HL-60 (cell line): ENCODE measurements around the gene PADI4.
"Not testable (repeated sequence)": the region's sequence is repeated elsewhere in the genome, so short reads cannot be mapped to it uniquely, and the experiment has no call there.

Source experiments
- DNase-seq, 2 experiments: peaks; one replicate each; pipeline ENCODE4 v3.0.0-alpha.2; 2010 to 2020; ENCODE audit warnings: low read depth in 1 of 2, low spot score in 1 of 2
- H3K27ac ChIP-seq: fragments of 250-450 bp; sonication (Bioruptor Pico); replicated peaks from 2 replicates; pipeline ENCODE4 v1.5.1; 2020; ENCODE audit warnings: mild to moderate bottlenecking, moderate library complexity
- H3K27me3 ChIP-seq: fragments of 250-450 bp; sonication (Bioruptor Pico); 2 replicates; pipeline ENCODE4 v1.5.1; 2021; ENCODE audit warnings: mild to moderate bottlenecking, moderate library complexity; ENCODE audit not compliant: insufficient read depth, poor library complexity, severe bottlenecking
- H3K4me3 ChIP-seq: replicated peaks from 2 replicates; pipeline ENCODE4 v1.5.1; 2011; ENCODE audit warnings: mild to moderate bottlenecking, control low read depth, low read length; ENCODE audit not compliant: insufficient read depth
- CTCF ChIP-seq: IDR thresholded peaks from one replicate; pipeline ENCODE4 v1.5.1; 2011; ENCODE audit warnings: low read length, control low read depth, inconsistent platforms; ENCODE audit not compliant: insufficient read depth
- GABPA ChIP-seq: IDR thresholded peaks from 2 replicates; pipeline ENCODE4 v1.6.1; 2012; ENCODE audit warnings: low read depth
- POLR2AphosphoS5 ChIP-seq: IDR thresholded peaks from 2 replicates; pipeline ENCODE4 v1.6.1; 2012; ENCODE audit warnings: low read depth
- SPI1 ChIP-seq: IDR thresholded peaks from 2 replicates; pipeline ENCODE4 v1.6.1; 2012; ENCODE audit warnings: low read depth, mild to moderate bottlenecking, borderline replicate concordance
- TF ChIP-seq, protein P1 (sequence below): IDR thresholded peaks from 2 replicates; pipeline ENCODE4 v1.6.1; 2012; ENCODE audit warnings: low read depth; ENCODE audit not compliant: insufficient replicate concordance

Gene PADI4

GRCh38 chr1:17340358-17340757 is 32.4 kb downstream of the PADI4 start:
- no peak for DNase-seq
- TF ChIP-seq CTCF (no peak), SPI1 (no peak), GABPA (no peak), POLR2AphosphoS5 (no peak)
- TF ChIP-seq, protein P1, sequence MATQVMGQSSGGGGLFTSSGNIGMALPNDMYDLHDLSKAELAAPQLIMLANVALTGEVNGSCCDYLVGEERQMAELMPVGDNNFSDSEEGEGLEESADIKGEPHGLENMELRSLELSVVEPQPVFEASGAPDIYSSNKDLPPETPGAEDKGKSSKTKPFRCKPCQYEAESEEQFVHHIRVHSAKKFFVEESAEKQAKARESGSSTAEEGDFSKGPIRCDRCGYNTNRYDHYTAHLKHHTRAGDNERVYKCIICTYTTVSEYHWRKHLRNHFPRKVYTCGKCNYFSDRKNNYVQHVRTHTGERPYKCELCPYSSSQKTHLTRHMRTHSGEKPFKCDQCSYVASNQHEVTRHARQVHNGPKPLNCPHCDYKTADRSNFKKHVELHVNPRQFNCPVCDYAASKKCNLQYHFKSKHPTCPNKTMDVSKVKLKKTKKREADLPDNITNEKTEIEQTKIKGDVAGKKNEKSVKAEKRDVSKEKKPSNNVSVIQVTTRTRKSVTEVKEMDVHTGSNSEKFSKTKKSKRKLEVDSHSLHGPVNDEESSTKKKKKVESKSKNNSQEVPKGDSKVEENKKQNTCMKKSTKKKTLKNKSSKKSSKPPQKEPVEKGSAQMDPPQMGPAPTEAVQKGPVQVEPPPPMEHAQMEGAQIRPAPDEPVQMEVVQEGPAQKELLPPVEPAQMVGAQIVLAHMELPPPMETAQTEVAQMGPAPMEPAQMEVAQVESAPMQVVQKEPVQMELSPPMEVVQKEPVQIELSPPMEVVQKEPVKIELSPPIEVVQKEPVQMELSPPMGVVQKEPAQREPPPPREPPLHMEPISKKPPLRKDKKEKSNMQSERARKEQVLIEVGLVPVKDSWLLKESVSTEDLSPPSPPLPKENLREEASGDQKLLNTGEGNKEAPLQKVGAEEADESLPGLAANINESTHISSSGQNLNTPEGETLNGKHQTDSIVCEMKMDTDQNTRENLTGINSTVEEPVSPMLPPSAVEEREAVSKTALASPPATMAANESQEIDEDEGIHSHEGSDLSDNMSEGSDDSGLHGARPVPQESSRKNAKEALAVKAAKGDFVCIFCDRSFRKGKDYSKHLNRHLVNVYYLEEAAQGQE, result no peak
- H3K4me3 ChIP-seq, result no peak overlapping the region
- H3K27ac ChIP-seq, result no peak overlapping the region
- no peaks in the 10 kb centered on the region for H3K27me3 ChIP-seq

DNA sequence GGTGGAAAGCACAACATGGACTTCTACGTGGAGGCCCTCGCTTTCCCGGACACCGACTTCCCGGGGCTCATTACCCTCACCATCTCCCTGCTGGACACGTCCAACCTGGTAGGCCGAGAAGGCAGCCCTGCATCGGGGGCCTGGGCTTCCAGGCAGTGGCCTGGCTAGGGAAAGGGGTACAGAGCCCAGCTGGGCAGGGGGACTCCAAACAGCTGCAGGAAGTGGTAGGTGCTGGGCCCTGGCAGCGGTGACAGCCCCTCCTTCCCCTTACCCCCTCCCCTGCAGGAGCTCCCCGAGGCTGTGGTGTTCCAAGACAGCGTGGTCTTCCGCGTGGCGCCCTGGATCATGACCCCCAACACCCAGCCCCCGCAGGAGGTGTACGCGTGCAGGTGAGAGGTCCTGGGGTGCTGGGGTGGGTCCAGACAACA is 34.0 kb downstream of the PADI4 start:
- Histone ChIP-seq H3K4me3 (no peak overlapping the region), H3K27ac (no peak overlapping the region), H3K27me3 (no peaks in the 10 kb centered on the region)
- no peak for DNase-seq
- TF ChIP-seq, protein P1, result no peak
- TF ChIP-seq GABPA (no peak), SPI1 (no peak), POLR2AphosphoS5 (no peak), CTCF (no peak)

DNA sequence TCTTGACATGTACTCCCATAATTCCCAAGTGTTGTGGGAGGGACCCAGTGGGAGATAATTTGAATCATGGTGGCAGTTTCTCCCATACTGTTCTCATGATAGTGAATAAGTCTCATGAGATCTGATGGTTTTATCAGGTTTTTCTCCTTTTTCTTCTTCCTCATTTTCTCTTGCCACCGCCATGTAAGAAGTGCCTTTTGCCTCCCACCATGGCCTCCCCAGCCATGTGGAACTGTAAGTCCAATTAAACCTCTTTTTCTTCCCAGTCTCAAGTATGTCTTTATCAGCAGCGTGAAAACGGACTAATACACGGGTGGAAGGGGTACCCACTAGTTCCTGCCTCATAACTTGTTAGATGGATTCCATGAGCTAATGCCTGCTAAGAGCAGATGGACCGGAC is 37.5 kb downstream of the PADI4 start:
- not testable (repeated sequence) for DNase-seq, H3K27me3 ChIP-seq, H3K27ac ChIP-seq, H3K4me3 ChIP-seq

DNA sequence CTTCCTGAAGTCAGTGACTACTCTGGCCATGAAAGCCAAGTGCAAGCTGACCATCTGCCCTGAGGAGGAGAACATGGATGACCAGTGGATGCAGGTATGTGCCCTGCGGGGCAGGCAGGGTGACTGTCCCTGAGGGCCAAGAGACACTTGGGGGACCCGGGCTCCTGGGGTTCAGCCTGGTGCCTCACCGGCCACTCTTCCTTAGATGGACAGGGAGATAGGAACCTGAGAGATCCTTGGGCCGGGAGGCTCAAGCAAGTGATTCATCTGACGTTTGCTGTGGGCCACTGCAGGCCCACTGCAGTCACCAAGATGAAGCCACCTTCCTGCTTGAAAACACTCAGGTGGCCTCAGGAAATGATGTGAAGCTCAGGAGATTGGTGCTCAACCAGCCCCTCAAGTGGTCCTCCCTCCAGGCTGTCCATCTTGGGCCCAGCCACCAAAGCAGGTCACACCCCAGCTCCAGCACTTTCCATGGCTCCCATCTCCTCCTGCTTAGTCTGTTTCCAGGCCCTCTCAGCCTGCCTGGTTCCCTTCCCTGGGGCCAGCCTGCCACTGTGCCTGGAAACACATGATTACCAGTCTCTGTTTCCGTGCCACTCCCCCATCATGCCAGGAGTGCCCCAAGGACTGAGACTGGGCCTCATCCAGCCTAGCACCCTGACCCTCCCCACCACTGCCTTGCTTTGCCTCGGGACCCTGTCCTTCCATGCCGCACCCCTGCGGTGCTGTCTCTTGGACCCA is 38.2 kb downstream of the PADI4 start:
- Histone ChIP-seq H3K4me3 (no peak overlapping the region), H3K27me3 (no peaks in the 10 kb centered on the region), H3K27ac (no peak overlapping the region)
- no peak for TF ChIP-seq POLR2AphosphoS5
- TF ChIP-seq GABPA, result no peak
- TF ChIP-seq SPI1, result no peak
- TF ChIP-seq, protein P1, result no peak
- TF ChIP-seq CTCF, result no peak
- no peak for DNase-seq
